H54 (cell line): ENCODE results near the gene SGCA.

Source experiments
- DNase-seq: peaks from one replicate; pipeline ENCODE4 v3.0.0; 2011; ENCODE audit warnings: low spot score, mixed read lengths; ENCODE audit not compliant: insufficient read length
- FAIRE-seq: peaks from 3 replicates; lab custom pipeline; 2011; peaks lifted over from hg19 to GRCh38; lab: Jason Lieb, UNC
- POLR2A ChIP-seq: IDR thresholded peaks from 2 replicates; pipeline ENCODE4 v1.6.1; 2011; ENCODE audit warnings: low read depth, mild to moderate bottlenecking, low read length

The SGCA gene

GRCh38 chr17:50170662-50171370, 5.0 kb downstream of the SGCA start:
- TF ChIP-seq POLR2A = no peak
- DNase-seq = no peak
- FAIRE-seq = no peak

DNA sequence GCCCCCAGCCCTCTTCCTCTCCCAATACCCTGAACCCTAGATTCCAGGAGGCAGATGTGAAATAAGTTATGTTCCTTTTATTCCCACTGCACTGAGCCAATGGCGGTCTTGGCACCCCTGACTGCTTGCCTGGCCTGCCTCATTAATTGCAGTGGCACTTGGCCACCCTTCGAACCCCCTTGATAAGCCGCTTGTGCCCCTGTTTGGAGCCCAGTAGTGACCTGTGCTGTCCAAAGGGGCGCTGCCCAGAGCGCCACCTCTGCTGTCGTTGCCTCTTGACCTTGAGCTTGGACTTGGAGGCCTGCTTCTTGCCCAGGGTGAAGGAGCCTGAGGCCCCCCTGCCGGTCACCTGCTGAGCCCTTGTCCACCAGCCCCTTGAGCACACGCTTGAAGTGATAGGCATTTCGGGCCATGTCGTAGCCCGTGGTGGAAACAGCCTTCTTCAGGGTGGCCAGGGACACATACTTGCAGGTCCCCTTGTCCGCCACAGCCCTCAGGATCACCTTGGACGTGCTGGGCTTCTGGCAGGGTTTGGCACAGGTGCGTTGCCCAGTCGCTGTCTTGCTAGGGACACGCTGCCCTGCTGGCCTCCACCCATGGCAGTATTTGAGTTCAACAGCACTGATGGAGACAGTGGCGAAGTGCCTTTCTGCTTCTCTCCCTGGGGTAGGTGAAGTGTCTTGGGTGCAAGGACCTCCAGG, 5.7 kb downstream of the SGCA start:
- DNase-seq (no peak), FAIRE-seq (no peak)
- TF ChIP-seq POLR2A = no peak

DNA sequence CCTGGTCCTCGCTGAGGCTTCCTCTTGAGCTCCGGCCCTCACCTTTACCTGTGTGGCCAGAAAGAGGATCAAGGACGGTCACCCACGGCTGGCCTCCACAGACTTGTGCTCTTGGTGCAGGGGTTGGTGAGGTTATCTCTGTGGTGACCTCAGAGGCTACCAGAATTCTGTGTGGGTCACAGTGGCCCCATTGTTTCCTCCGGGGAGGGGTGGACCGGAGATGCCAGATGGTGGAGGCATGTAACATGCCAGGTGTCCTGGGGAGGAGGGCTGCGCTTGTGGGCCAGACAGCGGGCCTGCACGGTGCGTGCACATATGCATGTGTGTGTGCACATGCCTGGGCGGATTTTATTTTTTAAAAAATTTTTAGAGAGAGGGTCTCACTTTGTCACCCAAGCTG, 6.3 kb downstream of the SGCA start:
- DNase-seq = no peak
- FAIRE-seq = no peak

DNA sequence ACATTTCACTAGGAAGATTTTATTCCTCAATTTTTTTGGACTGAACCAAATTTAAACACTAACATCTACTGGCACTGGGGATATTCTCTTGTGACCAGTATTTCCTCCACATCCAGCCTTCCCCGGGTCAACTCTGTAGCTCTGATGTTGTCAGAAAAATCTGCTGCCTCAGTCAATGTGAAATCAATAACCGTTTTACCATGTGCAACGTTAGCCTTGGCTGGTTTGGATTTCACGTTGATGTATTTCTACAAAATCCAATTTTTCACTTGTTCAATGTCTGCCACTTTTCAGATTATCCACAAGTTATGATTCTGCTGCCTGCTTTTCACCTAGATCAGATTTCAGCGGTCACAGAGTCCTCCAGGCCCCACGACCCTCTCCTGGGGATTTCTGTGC, 7.1 kb downstream of the SGCA start:
- DNase-seq (no peak), FAIRE-seq (no peak)
- no peak for TF ChIP-seq POLR2A

More for the DNA sequence above, 6.3 kb downstream of the SGCA start:
- TF ChIP-seq POLR2A = no peak

DNA sequence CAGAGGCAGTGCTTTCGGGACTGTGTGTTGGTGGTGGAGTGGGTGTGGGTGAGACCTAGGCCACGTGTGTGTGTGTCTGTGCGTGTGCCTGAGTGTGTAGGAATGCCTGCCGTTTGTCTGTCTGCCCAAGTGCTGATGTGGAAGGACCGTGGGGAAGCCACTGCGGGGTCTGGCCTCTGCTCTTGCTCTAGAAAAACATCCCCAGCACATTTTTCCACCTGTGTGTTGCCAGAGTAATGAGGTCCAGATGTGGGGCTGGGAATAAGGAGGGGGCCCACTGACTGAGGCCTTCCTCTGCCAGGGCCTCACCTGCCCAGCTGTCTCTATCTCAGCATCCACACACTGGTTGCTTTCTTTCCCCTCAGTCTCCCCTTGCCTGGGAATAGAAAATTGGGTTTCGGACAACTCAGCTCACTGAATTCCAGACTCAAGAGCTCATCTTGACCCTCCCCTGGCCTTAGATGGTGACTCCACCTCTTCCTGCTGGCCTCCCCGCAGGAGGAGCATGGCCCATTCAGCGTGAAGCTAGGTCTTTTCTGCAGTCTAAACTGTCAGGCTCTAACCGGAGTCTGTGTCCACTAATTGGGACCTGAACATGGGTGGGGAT, 7.6 kb downstream of the SGCA start:
- FAIRE-seq = no peak
- peak; percentile 94 for DNase-seq
- TF ChIP-seq POLR2A = peak; percentile 27

GRCh38 chr17:50174444-50174843, 8.6 kb downstream of the SGCA start:
- DNase-seq = no peak
- TF ChIP-seq POLR2A = no peak
- FAIRE-seq = no peak

DNA sequence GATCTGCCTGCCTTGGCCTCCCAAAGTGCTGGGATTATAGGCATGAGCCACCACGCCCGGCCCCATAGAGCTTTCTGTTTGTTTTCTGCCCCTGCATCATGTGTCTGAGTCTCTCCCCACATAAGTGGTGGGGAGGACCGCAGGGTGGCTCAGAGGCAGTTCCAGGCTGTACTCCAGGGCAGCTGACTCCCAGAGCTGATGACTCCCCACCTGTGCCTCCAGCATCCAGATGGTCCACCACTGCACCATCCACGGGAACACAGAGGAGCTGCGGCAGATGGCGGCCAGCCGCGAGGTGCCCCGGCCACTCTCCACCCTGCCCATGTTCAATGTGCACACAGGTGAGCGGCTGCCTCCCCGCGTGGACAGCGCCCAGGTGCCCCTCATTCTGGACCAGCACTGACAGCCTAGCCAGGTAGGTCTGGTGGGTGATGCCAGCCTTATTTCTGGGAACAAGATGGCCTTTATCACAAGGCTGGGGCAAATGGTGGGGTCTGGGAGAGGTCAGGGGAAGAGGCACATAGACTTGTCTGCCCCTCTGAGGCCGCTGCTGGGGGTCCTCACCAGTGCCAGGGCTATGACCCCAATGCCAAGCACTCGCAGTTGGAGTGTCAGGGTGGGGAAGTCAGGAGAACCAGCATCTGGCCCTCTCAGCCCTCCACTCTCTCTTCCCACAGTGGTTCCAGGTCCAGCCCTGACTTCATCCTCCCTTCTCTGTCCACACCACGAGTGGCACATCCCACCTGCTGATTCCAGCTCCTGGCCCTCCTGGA, 9.4 kb downstream of the SGCA start:
- no peak for DNase-seq
- TF ChIP-seq POLR2A = no peak
- FAIRE-seq = no peak

DNA sequence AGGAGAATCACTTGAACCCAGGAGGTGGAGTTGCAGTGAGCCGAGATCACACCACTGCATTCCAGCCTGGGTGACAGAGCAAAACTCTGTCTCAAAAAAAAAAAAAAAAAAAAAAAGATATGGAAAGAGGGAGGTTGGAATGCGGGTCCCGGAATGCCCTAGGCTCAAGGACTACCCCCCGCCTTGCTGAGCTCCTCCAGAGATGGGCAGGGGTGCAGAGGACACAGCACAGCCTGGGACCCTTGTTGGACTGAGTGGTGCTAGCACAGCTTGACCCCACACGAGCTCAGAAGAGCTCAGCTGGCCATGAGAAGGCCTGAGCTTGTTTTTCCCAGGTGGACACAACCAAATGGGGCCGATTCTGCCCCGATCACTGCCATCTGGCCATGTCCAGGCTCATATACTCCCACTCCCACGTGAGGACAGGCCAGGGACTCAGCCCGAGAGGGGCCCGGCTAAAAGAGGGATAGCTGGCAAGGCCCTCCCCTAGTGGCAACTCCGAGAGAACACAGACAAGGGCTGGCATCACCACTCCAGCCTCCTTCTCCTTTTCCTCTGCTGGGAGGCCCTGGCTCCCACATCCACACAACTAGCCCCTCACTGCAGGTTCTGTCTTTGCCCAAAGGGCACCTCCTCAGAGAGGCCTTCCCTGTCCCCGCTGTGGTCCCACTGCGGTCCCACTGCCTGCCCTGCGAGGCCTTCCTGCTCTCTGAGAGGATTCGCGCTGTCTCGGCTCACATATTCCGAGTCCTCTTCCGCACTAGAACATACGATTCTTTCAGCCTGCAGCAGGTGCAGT, 11.0 kb downstream of the SGCA start:
- no peak for DNase-seq
- TF ChIP-seq POLR2A = no peak
- no peak for FAIRE-seq

- TF ChIP-seq POLR2A = no peak
- DNase-seq = no peak
- no peak for FAIRE-seq
Measured at GRCh38 chr17:50177476-50177875, 11.7 kb downstream of the SGCA start.

DNA sequence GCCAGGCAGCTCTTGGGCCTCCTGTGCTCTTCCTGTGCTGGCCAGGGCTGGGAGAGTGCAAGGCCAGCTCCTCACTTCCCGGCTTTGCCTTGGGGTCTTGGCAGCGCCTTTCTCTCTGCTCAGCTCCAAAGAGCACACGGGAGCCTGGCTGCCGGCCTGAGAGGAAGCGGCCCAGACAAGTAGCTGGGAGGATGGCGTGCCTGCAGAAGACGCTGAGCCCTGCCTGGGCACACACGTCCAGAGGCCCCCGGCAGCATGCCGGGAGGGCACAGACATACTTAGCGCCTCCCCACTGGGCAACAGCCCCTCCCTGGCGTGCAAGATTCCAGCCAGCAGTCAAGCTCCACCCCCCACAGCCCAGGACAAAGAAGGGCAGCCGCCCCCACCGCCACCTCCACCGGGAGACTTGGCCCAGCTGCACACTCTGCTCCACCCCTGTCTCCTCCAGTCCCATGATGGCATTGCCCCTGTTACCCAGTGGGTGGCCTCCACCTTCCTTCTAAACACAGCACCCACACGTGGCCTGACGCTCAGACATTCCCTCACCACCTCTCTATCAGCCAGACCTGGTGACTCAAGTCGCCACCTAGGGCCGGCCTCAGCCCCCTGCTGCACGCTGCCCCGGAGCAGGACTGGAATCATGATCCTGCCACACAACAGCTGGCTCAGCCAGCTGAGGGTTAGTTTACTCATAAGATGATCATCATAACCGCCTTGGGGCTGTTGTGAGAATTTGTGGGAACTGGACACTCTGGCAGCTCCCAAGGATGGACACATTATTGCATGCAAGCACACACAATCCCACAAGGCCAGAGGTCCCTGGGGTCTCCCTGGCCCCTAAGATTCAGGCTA, 12.4 kb downstream of the SGCA start:
- DNase-seq = peak; percentile 97
- TF ChIP-seq POLR2A = peak; percentile 61
- peak; percentile 11 for FAIRE-seq

- no peak for FAIRE-seq
- no peak for TF ChIP-seq POLR2A
- no peak for DNase-seq
Measured at GRCh38 chr17:50180111-50180510, 14.3 kb downstream of the SGCA start.

- TF ChIP-seq POLR2A = no peak
- FAIRE-seq = no peak
- DNase-seq = no peak
Measured at GRCh38 chr17:50180620-50181019, 14.8 kb downstream of the SGCA start.
